Chondrocyte (in vitro differentiated cells): ENCODE data around the gene MYH11. TPM values are rescaled to one million over a fixed set of nuclear protein-coding genes. Genes with fewer than 3 reads are reported as not detected.

ENCODE experiments used
- DNase-seq: peaks from one replicate; pipeline ENCODE4 v3.0.0; 2021; ENCODE audit warnings: mixed read lengths, low spot score
- H3K27ac Mint-ChIP-seq: one replicate; pipeline ENCODE4 v1.8.0; 2021; ENCODE audit warnings: mild to moderate bottlenecking, moderate library complexity, mixed read lengths; ENCODE audit not compliant: unreplicated experiment
- H3K27me3 Mint-ChIP-seq: 2 replicates; pipeline ENCODE4 v1.8.0; 2021; ENCODE audit warnings: low read depth, mixed read lengths
- H3K36me3 Mint-ChIP-seq: 2 replicates; pipeline ENCODE4 v1.8.0; 2021; ENCODE audit warnings: low read depth, mixed read lengths
- H3K4me1 Mint-ChIP-seq: 2 replicates; pipeline ENCODE4 v1.8.0; 2021; ENCODE audit warnings: low read depth, mild to moderate bottlenecking, mixed read lengths
- H3K4me3 Mint-ChIP-seq: one replicate; pipeline ENCODE4 v1.8.0; 2021; ENCODE audit warnings: mild to moderate bottlenecking, moderate library complexity, mixed read lengths; ENCODE audit not compliant: unreplicated experiment
- H3K9me3 Mint-ChIP-seq: 2 replicates; pipeline ENCODE4 v1.8.0; 2021; ENCODE audit warnings: low read depth, mixed read lengths
- total RNA-seq: library from RNA; stranded (reverse); gene quantifications from 3 replicates; pipeline ENCODE4 v1.2.1, GENCODE V29; 2021
- TF ChIP-seq, protein P1 (sequence below): fragments of 200-600 bp; sonication (generic); IDR thresholded peaks from 2 replicates; pipeline ENCODE4 v1.5.0; 2021; ENCODE audit warnings: antibody characterized with exemption, mild to moderate bottlenecking, moderate library complexity

The MYH11 gene
- total RNA-seq, 1 donor from 2014 or later: 58.3 TPM

DNA sequence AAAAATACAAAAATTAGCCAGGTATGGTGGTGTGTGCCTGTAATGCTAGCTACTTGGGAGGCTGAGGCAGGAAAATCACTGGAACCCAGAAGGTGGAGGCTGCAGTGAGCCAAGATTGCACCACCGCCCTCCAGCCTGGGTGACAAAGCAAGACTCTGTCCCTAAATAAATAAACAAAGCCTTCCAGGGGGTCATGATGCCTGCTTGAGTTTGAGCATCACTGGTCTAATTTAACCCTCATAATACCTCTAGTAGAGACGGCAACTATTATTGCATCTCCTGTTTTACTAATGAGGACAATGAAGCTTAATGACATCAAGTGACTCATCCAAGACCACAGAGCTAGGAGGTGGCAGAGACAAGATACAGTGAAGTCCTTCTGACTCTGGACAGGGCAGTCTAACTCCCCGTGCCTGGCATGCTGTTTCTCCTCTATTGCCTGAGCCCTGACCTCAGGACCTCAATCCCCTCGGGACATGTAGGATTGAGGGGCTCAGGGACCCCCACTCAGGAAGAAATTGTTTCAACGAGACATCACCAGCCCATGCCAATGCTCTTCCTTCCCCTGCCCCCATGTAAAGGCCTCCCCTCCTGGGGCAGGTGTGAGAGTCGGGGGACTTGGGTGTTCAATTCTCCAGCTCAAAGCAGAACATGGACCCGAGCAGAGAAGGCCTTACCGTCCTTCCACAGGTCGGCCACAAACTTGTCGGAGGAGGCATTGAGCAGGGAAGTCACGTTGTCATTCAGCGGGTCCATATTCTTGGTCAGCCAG lies 103.9 kb downstream of the MYH11 start:
- no peak overlapping the region for H3K27ac Mint-ChIP-seq
- no peak overlapping the region for H3K4me3 Mint-ChIP-seq
- H3K4me1 Mint-ChIP-seq: no peaks in the 10 kb centered on the region
- no peaks in the 10 kb centered on the region for H3K9me3 Mint-ChIP-seq
- TF ChIP-seq, protein P1, sequence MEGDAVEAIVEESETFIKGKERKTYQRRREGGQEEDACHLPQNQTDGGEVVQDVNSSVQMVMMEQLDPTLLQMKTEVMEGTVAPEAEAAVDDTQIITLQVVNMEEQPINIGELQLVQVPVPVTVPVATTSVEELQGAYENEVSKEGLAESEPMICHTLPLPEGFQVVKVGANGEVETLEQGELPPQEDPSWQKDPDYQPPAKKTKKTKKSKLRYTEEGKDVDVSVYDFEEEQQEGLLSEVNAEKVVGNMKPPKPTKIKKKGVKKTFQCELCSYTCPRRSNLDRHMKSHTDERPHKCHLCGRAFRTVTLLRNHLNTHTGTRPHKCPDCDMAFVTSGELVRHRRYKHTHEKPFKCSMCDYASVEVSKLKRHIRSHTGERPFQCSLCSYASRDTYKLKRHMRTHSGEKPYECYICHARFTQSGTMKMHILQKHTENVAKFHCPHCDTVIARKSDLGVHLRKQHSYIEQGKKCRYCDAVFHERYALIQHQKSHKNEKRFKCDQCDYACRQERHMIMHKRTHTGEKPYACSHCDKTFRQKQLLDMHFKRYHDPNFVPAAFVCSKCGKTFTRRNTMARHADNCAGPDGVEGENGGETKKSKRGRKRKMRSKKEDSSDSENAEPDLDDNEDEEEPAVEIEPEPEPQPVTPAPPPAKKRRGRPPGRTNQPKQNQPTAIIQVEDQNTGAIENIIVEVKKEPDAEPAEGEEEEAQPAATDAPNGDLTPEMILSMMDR: no peak
- no peaks in the 10 kb centered on the region for H3K27me3 Mint-ChIP-seq
- no peak for DNase-seq
- peaks cover 6% of the 10 kb centered on the region for H3K36me3 Mint-ChIP-seq

DNA sequence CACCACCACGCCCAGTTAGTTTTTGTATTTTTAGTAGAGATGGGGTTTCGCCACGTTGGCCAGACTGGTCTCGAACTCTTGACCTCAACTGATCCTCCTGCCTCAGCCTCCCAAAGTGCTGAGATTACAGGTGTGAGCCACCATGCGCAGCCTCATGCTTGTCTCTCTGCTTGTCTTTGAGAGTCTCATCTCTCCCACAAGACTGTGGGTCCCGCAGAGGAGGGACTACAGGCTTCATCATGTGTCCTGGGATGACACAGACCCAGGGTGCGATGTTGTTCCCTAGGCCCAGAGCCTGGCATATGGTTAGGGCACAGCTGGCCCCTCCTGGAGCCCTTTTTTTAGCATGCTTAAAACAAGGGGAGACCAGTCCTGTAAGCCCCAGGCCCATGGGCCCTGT lies 104.9 kb downstream of the MYH11 start:
- TF ChIP-seq, protein P1: no peak
- Mint-ChIP-seq H3K4me1 (no peaks in the 10 kb centered on the region), H3K27ac (no peak overlapping the region), H3K27me3 (no peaks in the 10 kb centered on the region), H3K36me3 (peaks cover 8% of the 10 kb centered on the region), H3K4me3 (no peak overlapping the region), H3K9me3 (no peaks in the 10 kb centered on the region)
- no peak for DNase-seq

DNA sequence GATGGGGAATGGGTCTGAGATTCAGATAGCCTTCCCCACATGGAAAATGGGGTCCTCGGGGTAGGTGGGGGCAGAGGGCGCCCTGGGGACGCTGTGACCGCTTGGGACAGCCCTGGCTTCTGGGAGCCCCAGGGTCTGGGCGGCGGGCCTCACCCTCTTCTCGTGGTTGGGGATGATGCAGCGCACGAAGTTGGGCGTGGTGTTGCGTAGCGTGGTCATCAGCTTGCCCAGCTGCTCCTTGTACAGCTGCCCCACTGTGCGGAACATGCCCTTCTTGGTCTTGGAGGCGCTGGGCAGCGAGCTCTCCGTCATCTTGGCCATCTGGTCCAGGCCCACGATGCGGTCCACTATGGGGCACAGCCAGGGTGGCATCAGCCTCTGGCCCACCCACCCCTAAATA lies 106.8 kb downstream of the MYH11 start:
- Mint-ChIP-seq H3K4me1 (no peaks in the 10 kb centered on the region), H3K4me3 (no peak overlapping the region), H3K27ac (no peak overlapping the region), H3K9me3 (no peaks in the 10 kb centered on the region), H3K36me3 (peaks cover 9% of the 10 kb centered on the region), H3K27me3 (no peaks in the 10 kb centered on the region)
- TF ChIP-seq, protein P1: no peak
- DNase-seq: no peak

DNA sequence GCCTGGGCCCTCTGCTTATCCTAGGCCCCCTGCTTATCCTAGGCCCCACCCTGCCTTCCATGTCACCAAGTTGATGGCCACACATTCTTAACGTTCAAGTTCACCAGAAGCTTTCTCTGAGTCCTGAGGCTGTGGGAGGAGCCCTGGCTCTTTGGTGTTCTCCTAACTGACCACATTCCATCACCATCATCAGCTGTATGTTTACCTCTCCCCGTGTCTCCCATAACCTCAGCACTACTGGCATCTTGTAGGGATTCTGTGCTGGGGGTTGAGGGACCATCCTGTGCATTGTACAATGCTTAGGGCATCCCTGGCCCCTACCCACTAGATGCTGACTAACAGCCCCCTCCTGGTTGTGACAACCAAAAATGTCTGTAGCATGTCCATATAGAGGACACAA lies 107.5 kb downstream of the MYH11 start:
- H3K27ac Mint-ChIP-seq: no peak overlapping the region
- no peaks in the 10 kb centered on the region for H3K9me3 Mint-ChIP-seq
- H3K4me1 Mint-ChIP-seq: no peaks in the 10 kb centered on the region
- H3K27me3 Mint-ChIP-seq: no peaks in the 10 kb centered on the region
- no peak overlapping the region for H3K4me3 Mint-ChIP-seq
- DNase-seq: no peak
- TF ChIP-seq, protein P1: no peak
- H3K36me3 Mint-ChIP-seq: peaks cover 9% of the 10 kb centered on the region

DNA sequence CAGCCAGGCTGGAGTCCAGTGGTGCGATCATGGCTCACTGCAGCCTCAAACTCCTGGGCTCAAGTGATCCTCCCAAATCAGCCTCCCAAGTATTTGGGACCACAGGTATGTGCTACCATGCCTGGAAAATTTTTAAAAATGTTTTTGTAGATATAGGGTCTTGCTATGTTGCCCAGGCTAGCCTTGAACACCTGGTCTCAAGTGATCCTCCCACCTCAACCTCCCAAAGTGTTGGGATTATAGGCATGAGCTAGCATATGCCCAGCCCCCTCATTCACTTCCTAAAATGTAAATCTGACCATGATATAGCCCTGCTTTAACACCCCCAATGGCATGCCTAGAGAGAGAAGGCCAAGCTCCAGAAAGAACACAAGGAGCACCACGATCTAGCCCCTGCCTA lies 108.2 kb downstream of the MYH11 start:
- TF ChIP-seq, protein P1: no peak
- no peak overlapping the region for H3K4me3 Mint-ChIP-seq
- H3K27me3 Mint-ChIP-seq: no peaks in the 10 kb centered on the region
- peaks cover 9% of the 10 kb centered on the region for H3K36me3 Mint-ChIP-seq
- no peak for DNase-seq
- H3K27ac Mint-ChIP-seq: no peak overlapping the region
- H3K4me1 Mint-ChIP-seq: no peaks in the 10 kb centered on the region
- H3K9me3 Mint-ChIP-seq: no peaks in the 10 kb centered on the region
